ENCODE measurements around the gene FRMD4A.

DNA sequence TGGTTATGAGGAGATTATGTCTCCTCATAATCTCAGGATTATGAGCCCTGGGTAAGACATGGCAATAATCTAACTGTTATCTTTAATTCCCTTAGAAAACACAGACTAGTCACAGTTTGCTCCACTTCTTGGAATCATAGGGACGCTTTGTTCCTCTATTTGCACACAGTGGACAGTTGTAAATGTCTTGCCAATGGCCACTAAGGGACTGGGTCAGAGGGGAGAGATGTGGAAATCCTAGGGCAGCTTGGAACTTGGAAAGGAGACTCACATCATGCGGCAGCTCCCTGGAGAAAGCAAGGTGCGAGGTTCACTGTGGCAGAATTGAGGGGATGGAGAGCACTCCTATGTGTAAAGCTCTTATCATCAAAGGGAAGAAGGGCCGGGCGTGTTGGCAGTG is 477.9 kb downstream of the FRMD4A start:
- TF ChIP-seq FOXM1 (IDR thresholded peaks at IDR 0.05; ENCODE audit: borderline replicate concordance) (no peak), LEF1 (IDR thresholded peaks at IDR 0.05; ENCODE audit: borderline replicate concordance) (no peak), TARDBP (IDR thresholded peaks at IDR 0.05) (no peak), BHLHE40 (IDR thresholded peaks at IDR 0.05; ENCODE audit: borderline replicate concordance) (no peak), ELF4 (IDR thresholded peaks at IDR 0.05) (no peak), ZNF384 (IDR thresholded peaks at IDR 0.05) (no peak), CTBP1 (IDR thresholded peaks at IDR 0.05; ENCODE audit: borderline replicate concordance) (no peak), SUZ12 (IDR thresholded peaks at IDR 0.05) (no peak), SP1 (IDR thresholded peaks at IDR 0.05) (no peak), FOXK2 (IDR thresholded peaks at IDR 0.05) (no peak)
- TF ChIP-seq, protein P1, sequence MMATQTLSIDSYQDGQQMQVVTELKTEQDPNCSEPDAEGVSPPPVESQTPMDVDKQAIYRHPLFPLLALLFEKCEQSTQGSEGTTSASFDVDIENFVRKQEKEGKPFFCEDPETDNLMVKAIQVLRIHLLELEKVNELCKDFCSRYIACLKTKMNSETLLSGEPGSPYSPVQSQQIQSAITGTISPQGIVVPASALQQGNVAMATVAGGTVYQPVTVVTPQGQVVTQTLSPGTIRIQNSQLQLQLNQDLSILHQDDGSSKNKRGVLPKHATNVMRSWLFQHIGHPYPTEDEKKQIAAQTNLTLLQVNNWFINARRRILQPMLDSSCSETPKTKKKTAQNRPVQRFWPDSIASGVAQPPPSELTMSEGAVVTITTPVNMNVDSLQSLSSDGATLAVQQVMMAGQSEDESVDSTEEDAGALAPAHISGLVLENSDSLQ (IDR thresholded peaks at IDR 0.05): no peak
